ENCODE measurements around the gene LTA. TPM values are rescaled to one million over a fixed set of nuclear protein-coding genes. Genes with fewer than 3 reads are reported as not detected.
A peak's percentile ranks its signal among the peaks of the same experiment; 100 is the strongest.
"Not testable (repeated sequence)": the region's sequence is repeated elsewhere in the genome, so short reads cannot be mapped to it uniquely, and the experiment has no call there.

LTA gene
- polyA plus RNA-seq, 3 donors: 0.26 to 0.43 (median 0.33) TPM

DNA sequence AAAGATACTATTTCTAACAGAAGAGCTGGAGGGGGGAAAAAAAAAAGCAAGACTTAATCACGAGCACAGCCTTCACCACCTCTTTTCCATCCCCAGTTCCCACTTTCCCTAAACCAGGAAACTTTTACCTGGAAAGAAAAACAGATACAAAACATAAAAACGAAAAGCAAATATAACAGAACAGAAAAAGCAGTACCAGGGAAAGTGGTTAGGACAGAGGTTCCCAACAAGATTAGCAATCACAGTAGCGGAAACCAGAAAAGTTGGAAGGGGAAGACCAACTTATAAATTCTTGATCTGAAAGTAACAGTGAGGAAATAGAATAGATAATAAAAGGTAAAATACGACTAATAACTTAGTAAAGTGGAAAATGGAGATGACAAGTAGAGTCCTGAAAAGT, 31.4 kb upstream of the LTA start:
- DNase-seq (ENCODE audit: extremely low read depth in 1 of 11, low read depth in 9 of 11, low spot score in 4 of 11): no peak

DNA sequence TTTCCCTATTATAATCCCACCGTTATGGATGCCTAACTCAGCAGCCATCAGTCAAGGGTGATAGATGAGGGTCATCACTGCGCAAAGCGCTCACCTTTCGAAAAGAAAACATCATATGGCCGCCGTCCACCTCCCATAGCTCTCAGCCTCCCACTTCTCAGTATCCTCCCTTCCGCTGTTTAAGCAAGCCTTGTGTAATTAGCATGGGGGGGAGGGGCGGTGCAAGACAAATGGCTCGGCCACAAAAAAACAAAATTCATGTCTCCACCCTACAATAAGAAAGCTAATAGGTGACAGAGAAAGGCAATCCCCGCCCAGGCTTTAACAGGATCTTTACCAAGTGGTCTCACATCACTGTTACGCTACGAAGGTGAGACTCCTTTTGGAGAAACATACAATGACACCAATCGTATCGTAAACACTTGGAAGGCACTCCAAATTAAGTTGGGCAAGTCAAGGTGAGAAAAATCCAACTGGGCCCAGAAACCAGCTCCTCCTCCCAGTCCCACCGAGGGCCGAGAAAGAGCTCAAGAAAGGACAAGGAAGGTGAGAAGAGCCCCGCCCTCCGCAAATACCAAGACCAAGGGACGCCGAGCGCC, 30.9 kb upstream of the LTA start:
- peak in 3 of 11 donors; percentile 34 to 48 (median 38) for DNase-seq (ENCODE audit: extremely low read depth in 1 of 11, low read depth in 9 of 11, low spot score in 4 of 11)

DNA sequence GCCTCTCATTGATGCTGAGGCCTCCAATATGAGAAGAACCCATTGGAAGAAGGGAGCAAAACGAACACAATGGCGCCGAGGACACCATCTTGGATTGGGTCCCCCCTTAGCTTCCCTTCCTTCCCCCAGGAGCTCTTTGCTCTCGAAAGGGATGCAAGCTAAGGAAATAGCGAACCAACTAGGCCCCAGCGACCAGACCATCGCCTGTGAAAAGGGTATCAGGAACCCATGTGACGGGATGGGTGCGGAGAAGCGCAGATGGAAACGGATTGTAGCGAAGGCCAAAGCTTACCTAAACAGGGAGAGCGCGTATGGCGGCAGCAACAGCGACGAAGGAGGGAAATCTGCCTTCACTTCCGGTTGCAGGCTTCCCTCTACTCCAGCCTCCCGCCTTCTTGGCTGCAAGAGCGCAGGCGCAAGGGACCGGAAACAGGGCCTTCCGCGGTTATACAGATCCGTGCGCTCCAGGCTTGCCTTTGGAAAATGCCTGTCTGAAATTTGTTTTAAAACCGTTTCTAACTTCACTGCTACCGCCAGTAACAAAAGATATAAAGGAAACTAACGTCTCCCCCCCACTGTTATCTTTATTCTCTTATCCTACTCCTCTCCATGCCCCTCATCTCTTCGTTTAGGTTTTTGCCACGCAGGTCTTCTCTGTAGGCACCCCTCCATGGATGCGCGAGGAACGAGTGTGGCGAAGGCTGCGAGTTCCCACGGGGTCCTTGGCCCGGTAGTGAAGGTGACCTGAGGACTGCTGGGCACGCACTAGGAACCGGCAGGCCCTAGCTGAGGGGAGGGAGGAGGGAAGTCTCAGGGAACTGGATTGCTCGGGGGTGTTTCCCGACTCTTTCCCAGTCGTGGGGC, 30.2 kb upstream of the LTA start, which contains the start of gene DDX39B:
DDX39B (minus strand) TSS at position 346 of the 864 bp plus-strand sequence. CDS start 1,471 bp downstream, outside the sequence.
- DNase-seq (ENCODE audit: extremely low read depth in 1 of 11, low read depth in 9 of 11, low spot score in 4 of 11): peak; percentile 93 to 98 (median 96)

DNA sequence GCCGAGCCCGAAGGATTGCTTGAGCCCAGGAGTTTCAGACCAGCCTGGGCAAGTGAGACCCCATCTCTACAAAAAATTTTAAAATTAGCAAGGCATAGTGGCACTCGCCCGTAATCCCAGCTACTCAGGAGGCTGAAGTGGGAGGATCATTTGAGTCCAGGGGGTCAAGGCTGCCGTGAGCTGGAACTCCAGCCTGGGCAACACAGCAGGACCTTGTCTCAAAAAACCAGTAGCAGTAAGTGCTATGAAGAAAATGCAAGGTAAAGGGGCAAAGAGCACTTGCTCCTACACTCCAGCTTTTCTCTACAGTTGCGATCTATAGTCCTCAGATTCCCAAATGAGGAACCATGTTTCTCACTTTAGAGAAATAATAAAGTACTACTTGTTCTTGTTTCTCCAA, 28.4 kb upstream of the LTA start:
- DNase-seq (ENCODE audit: extremely low read depth in 1 of 11, low read depth in 9 of 11, low spot score in 4 of 11): no peak

DNA sequence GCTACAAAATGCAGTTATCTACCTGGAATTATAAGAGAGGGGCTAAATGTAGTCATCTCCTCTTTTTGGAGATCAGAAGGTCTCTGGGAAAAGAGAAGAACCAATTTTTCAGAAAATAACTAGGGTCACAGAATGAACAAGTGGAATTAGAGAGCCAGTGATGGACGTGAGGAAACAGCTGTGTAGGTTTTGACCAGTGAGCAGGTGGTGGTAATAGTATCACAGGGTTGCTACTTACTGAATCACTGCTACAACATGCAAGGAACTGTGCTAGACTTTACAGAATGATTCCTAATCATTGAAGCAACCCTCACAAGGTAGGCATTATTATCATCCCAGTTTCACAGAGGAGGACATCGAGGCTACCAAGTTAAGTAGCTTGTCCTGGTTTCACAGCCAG, 27.4 kb upstream of the LTA start:
- DNase-seq (ENCODE audit: extremely low read depth in 1 of 11, low read depth in 9 of 11, low spot score in 4 of 11): no peak

DNA sequence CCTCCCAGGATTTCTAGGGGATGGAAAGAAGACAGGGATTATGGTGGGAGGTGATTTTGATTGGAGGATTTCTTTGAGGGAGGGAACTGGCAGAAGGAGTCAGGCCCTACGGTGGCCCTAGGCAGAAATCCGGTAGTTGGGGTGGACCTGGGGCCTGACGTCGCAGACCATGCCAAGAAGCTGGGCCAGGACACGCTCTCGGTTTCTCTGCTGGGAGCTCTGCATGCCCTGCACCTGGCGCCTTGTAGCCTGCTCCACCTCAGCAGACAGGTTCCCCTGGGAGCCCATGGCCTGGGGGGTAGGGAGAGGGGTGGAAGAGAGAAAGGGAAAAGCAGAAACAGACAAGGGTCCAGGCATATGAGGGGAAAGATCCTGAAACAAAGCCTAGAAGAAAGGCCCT, 26.8 kb upstream of the LTA start:
- no peak for DNase-seq (ENCODE audit: extremely low read depth in 1 of 11, low read depth in 9 of 11, low spot score in 4 of 11)

DNA sequence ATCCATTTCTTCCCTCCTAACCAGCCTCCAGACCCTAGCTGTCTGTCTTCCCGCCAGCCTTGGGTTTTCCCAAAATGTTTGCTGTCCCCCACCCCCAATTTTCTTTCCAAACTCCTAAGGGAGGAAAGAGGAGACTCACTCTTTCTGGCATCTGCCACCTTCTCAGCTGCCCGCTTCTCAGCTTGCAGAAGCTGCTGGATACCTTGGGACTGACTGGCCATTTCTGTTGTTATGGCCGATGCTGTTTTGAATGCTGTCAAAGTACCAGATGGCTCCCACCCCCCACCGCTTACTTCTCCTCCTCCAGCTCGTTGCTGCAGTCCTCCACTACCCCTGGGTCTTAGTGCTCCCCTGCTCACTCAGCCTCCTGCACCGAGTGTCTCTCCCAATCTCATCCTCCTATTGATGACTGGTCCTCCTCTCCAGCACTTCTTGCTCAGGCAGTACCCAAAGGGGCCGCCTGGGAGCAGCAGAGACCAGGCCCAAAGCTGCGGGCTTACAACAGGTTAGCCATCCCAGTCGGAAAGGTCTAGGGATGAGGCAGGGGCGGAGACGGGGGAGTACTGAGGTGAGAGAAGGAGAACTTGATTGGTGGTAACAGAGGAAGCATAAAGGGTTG, 25.6 kb upstream of the LTA start, which contains the start of gene ATP6V1G2:
ATP6V1G2 (minus strand) TSS at position 270 of the 619 bp plus-strand sequence; CDS start at position 221, 49 bp downstream.
- DNase-seq (ENCODE audit: extremely low read depth in 1 of 11, low read depth in 9 of 11, low spot score in 4 of 11): peak; percentile 72 to 87 (median 82)

DNA sequence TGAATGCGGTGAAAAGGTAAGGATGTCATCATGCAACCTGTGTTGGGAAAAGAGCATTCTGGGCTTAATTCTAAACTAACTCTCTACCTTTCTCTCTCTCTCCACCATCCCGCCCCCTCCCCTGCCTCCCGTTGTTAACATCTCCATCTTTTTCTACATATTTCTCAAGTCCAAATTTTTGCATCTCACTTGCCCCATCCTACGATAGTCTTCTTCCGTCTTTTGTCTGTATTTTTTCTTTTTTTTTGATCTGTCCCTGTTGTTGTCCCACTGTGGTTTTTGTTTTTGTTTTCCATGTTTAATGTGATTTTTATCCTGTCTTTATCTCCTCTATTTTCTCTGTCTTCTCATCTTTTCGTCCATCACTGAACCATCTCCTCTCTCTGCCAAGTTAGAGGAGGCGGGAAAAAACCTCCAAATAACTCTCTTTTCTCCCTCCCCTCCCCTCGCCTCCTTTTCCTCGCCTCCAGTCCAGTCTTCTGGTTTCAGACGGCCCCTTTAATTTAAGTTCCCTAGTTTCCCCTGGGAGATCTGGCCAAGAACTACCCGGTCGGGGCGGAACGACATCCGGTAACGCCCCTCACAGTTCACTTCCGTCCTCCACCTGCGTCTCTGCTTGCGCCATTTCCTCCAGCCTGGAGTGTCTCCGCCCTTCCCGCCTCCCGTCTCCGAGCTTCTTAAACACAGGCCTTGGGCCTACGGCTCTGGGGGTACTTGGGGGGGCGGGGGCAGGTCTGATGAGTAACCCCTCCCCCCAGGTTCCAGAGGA, 24.9 kb upstream of the LTA start, which contains the start of gene NFKBIL1:
NFKBIL1 (plus strand) TSS at position 651 of the 769 bp plus-strand sequence; CDS start at position 738, 87 bp downstream.
- peak; percentile 88 to 98 (median 94) for DNase-seq (ENCODE audit: extremely low read depth in 1 of 11, low read depth in 9 of 11, low spot score in 4 of 11)

DNA sequence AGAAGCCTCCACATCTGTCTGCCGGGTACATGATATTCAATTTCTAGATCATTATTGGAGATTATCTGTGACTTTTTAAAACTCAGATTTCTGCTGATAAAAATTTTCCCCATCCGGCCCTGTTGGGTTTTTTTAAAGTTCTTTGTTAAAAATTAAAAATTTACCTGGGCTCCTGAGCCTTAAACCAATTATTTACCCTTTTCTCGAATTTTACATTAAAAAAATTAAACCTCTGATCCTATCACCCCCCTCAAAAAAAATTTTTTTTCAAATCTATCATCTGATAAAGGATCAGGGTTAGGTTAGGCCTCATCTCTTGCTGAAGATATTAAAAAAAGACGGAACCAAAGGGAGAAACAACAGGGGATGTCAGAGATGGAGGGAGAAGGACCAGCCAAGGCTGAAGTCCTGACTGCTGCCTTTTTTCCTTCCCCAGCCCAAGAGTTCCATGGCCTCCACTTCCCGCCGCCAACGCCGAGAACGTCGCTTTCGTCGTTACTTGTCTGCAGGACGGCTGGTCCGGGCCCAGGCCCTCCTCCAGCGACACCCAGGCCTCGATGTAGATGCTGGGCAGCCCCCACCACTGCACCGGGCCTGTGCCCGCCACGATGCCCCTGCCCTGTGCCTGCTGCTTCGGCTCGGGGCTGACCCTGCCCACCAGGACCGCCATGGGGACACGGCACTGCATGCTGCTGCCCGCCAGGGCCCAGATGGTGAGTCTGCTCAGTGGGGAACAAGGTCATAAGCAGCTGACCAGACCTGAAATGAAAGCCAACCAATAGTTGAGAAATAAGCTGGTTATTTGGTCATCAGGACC, 24.2 kb upstream of the LTA start:
- no peak for DNase-seq (ENCODE audit: extremely low read depth in 1 of 11, low read depth in 9 of 11, low spot score in 4 of 11)

DNA sequence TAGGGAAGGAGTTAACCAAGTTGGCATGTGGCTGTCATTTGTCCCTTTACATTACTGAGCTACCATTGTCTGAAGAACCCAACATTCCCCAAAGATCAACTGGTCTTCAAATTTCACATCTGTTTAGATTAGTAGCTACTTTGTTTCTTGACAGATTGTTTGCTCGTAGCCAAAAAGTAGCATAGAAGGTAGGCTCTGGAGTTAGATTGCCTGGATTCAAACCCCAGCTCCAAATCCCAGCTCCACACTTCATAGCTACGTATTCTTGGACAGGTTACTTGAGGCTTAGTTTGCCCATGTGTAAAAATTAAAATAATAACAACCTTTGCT, 23.6 kb upstream of the LTA start:
- DNase-seq (ENCODE audit: extremely low read depth in 1 of 11, low read depth in 9 of 11, low spot score in 4 of 11): no peak

DNA sequence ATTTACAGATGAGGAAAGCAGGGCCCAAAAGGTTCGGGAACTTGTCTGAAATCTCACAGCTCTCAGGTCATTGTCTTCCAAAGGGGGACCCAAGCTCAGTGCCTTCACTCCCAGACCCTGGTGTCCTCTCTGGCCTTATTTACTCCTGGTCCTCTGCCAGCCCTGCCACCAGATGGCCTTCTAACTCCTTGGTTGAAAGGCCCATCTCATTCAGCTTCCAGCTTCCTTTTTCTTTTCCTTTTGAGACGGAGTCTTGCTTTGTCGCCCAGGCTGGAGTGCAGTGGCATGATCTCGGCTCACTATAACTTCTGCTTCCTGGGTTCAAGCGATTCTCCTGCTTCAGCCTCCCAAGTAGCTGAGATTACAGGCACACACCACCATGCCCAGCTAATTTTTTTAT, 20.7 kb upstream of the LTA start:
- not testable (repeated sequence) for DNase-seq (ENCODE audit: extremely low read depth in 1 of 11, low read depth in 9 of 11, low spot score in 4 of 11)

DNA sequence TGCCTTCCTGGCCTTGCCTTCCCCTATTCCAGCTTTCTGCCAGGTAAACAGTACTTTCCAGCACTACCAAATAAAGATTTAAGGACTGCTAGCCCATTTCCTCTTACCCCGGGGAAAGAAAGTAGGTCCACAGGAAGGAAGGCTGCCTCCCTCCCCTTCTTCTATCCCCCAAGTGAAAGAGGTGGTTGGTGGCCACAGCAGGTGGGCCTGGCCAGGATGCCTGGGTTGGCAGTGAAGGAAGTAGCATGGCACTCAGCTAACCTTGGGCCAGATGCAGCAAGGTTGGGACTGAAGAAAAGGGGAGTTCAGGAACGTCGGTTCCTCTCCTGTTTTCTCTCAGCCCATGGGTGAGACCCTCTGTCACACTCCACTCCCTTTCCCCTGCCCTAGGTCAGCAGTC, 15.8 kb upstream of the LTA start:
- DNase-seq (ENCODE audit: extremely low read depth in 1 of 11, low read depth in 9 of 11, low spot score in 4 of 11): no peak

DNA sequence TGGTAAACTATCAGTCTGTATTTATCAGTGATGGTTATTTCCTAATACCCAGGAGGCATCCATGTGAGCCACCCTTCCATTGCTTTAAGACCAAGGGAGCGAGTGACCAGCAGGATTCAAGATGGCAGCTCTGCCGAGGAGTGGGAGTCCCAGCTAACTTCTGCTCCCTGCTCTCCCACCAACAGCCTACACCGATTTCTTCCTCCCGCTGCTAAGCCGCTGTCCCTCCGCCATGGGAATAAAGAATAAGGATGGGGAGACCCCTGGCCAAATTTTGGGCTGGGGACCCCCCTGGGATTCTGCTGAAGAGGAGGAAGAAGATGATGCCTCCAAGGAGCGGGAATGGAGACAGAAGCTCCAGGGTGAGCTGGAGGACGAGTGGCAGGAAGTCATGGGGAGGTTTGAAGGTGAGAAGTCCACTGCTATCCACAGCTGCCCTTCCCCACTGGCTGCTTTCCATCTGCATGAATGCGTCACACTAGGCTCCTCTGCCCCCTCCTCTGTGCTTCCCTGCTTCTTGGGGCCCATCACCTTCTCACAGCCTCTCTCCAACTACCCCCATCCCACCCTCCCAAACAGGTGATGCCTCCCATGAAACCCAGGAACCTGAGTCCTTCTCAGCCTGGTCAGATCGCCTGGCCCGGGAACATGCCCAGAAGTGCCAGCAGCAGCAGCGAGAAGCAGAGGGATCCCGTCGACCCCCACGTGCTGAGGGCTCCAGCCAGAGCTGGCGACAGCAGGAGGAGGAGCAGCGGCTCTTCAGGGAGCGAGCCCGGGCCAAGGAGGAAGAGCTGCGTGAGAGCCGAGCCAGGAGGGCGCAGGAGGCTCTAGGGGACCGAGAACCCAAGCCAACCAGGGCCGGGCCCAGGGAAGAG, 14.4 kb upstream of the LTA start:
- no peak for DNase-seq (ENCODE audit: extremely low read depth in 1 of 11, low read depth in 9 of 11, low spot score in 4 of 11)

DNA sequence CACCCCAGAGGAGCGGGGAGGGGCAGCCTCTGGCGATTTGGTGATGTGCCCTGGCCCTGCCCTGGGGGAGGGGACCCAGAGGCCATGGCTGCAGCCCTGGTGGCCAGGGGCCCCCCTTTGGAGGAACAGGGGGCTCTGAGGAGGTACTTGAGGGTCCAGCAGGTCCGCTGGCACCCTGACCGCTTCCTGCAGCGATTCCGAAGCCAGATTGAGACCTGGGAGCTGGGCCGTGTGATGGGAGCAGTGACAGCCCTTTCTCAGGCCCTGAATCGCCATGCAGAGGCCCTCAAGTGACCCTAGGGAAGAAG, 13.8 kb upstream of the LTA start:
- no peak for DNase-seq (ENCODE audit: extremely low read depth in 1 of 11, low read depth in 9 of 11, low spot score in 4 of 11)

DNA sequence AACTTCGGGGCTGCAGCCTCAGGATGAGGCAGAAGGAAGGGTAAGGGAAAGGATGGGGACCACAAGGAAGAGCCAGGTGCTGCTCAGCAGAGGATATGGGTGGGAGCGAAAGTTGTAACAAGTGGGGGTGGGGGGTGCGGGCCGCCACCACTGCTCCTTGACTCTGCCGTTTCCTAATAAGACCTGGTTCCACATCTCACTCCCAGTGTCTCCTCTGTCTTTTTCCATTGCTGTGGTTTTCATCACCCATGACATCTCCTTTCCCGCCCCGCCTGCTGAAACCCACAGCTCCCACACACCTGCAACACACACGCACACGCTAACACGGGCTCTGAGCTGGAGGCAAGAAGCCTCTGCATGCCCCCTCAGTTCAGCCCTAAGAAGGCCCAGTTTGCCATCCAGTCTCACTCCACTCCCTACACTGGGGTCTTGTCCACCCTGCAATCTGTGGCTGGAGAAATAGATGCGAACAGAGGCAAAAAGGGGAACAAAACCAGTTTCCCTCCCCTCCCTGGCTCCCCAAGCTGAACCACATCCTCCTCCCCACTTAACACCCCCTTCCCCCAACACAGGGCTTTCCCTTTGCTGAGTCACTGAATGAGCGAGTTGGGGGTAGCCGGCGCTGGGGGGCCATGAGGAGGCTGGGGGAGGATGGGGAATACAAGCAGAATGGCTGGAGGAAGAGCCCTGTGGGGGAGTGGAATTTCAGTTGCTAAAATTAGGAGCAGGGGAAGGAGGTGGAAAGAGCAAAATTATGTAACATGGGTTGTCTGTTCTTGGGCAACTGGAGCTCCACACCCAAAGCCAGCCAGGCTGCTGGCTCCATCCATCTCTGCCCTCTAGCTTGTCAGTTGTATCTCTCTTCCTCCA, 13.2 kb upstream of the LTA start:
- DNase-seq (ENCODE audit: extremely low read depth in 1 of 11, low read depth in 9 of 11, low spot score in 4 of 11): no peak

DNA sequence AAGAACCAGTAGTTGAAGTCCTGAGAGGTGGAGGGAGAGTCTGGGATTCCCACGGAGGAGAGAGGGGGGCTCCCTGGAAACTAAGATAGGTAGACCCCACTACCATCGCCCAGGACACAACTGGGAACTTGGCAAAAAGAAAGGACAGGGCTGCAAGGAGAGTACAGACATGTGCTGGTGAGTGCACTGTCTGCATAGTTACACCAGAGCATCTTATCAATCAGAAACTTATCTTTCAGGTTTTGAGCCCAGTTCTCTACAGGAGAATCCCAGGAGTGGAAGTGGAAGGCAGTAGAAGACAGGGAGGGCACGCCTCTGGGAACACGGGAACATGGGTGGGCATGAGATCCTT, 12.5 kb upstream of the LTA start:
- DNase-seq (ENCODE audit: extremely low read depth in 1 of 11, low read depth in 9 of 11, low spot score in 4 of 11): no peak
